ENCODE data around the gene PPM1D. TPM values are rescaled to one million over a fixed set of nuclear protein-coding genes. Genes with fewer than 3 reads are reported as not detected.

Gene PPM1D
- total RNA-seq, 2 experiments from 2014 or later = 9.1 to 16.5 TPM

GRCh38 chr17:60583008-60583407 is 17.0 kb upstream of the PPM1D start:
- Histone ChIP-seq H3K27ac (ENCODE audit: low read depth, low read length, poor library complexity, severe bottlenecking) (no peak overlapping the region), H3K36me3 (ENCODE audit: insufficient read depth, low read length) (no peaks in the 10 kb centered on the region), H3K9me2 (ENCODE audit: insufficient read depth, low read length) (no peaks in the 10 kb centered on the region), H3K4me1 (ENCODE audit: insufficient read depth, low read length, poor library complexity, severe bottlenecking) (no peaks in the 10 kb centered on the region), H4K20me1 (ENCODE audit: insufficient read depth, low read length) (no peaks in the 10 kb centered on the region), H3K9me3 (ENCODE audit: low read length) (no peaks in the 10 kb centered on the region), H3K4me2 (ENCODE audit: low read length) (no peak overlapping the region), H2AFZ (ENCODE audit: low read length) (no peak overlapping the region), H3K79me2 (ENCODE audit: insufficient read depth, low read depth, low read length) (no peaks in the 10 kb centered on the region), H3K4me3 (ENCODE audit: low read depth, low read length, poor library complexity, severe bottlenecking) (no peak overlapping the region)
- TF ChIP-seq CTCF (conservative IDR thresholded peaks at IDR 0.05; ENCODE audit: low read length) (no peak), EZH2phosphoT487 (IDR thresholded peaks at IDR 0.05; ENCODE audit: borderline replicate concordance, low read depth, low read length) (no peak)
- intact Hi-C loops (cut with micrococcal nuclease; ENCODE audit: unreplicated experiment) = no loop called here
- no TSS peak for BruUV-seq (replicated peaks)
- ChIA-PET POLR2A (no interaction called here), CTCF (ENCODE audit: unreplicated experiment) (no interaction called here)
- no peak for DNase-seq (ENCODE audit: low spot score)

- BruUV-seq (replicated peaks) = no TSS peak
- POLR2A ChIA-PET = no interaction called here
Observed at GRCh38 chr17:60585887-60586286, 14.1 kb upstream of the PPM1D start.

More at GRCh38 chr17:60585887-60586286, 14.1 kb upstream of the PPM1D start:
- intact Hi-C loops (cut with micrococcal nuclease; ENCODE audit: unreplicated experiment) = no loop called here
- no peaks in the 10 kb centered on the region for H3K4me1 ChIP-seq (ENCODE audit: insufficient read depth, low read length, poor library complexity, severe bottlenecking)
- CTCF ChIA-PET (ENCODE audit: unreplicated experiment) = no interaction called here
- H3K9me3 ChIP-seq (ENCODE audit: low read length) = no peaks in the 10 kb centered on the region
- TF ChIP-seq CTCF (conservative IDR thresholded peaks at IDR 0.05; ENCODE audit: low read length) (no peak), EZH2phosphoT487 (IDR thresholded peaks at IDR 0.05; ENCODE audit: borderline replicate concordance, low read depth, low read length) (no peak)
- no peaks in the 10 kb centered on the region for H3K9me2 ChIP-seq (ENCODE audit: insufficient read depth, low read length)
- DNase-seq (ENCODE audit: low spot score) = no peak
- no peak overlapping the region for H3K27ac ChIP-seq (ENCODE audit: low read depth, low read length, poor library complexity, severe bottlenecking)
- no peak overlapping the region for H3K4me2 ChIP-seq (ENCODE audit: low read length)
- no peaks in the 10 kb centered on the region for H3K79me2 ChIP-seq (ENCODE audit: insufficient read depth, low read depth, low read length)
- H4K20me1 ChIP-seq (ENCODE audit: insufficient read depth, low read length) = no peaks in the 10 kb centered on the region
- H3K36me3 ChIP-seq (ENCODE audit: insufficient read depth, low read length) = no peaks in the 10 kb centered on the region
- no peak overlapping the region for H3K4me3 ChIP-seq (ENCODE audit: low read depth, low read length, poor library complexity, severe bottlenecking)
- no peak overlapping the region for H2AFZ ChIP-seq (ENCODE audit: low read length)
